Ishikawa (cell line): ENCODE measurements around the gene COL25A1.

Experiments
- CEBPB ChIP-seq: IDR thresholded peaks from 2 replicates; pipeline ENCODE4 v1.6.1; 2012
- CREB1 ChIP-seq: IDR thresholded peaks from 2 replicates; pipeline ENCODE4 v1.6.1; 2012; ENCODE audit warnings: low read depth
- EGR1 ChIP-seq: IDR thresholded peaks from 2 replicates; pipeline ENCODE4 v1.6.1; 2012
- EP300 ChIP-seq: IDR thresholded peaks from 2 replicates; pipeline ENCODE4 v1.6.1; 2012; ENCODE audit warnings: borderline replicate concordance
- FOXM1 ChIP-seq: IDR thresholded peaks from 2 replicates; pipeline ENCODE4 v1.6.1; 2012; ENCODE audit warnings: low read depth, borderline replicate concordance
- NFIC ChIP-seq: IDR thresholded peaks from 2 replicates; pipeline ENCODE4 v1.6.1; 2012
- RAD21 ChIP-seq: IDR thresholded peaks from 2 replicates; pipeline ENCODE4 v1.6.1; 2012; ENCODE audit warnings: low read depth
- REST ChIP-seq: IDR thresholded peaks from 2 replicates; pipeline ENCODE4 v1.6.1; 2012; ENCODE audit warnings: low read depth, mild to moderate bottlenecking
- TAF1 ChIP-seq: IDR thresholded peaks from 2 replicates; pipeline ENCODE4 v1.6.1; 2012; ENCODE audit warnings: low read depth, mild to moderate bottlenecking
- TCF12 ChIP-seq: IDR thresholded peaks from 2 replicates; pipeline ENCODE4 v1.6.1; 2012; ENCODE audit warnings: low read depth
- TEAD4 ChIP-seq: IDR thresholded peaks from 2 replicates; pipeline ENCODE4 v1.6.1; 2012
- USF1 ChIP-seq: IDR thresholded peaks from 2 replicates; pipeline ENCODE4 v1.6.1; 2012
- YY1 ChIP-seq: IDR thresholded peaks from 2 replicates; pipeline ENCODE4 v1.6.1; 2012; ENCODE audit warnings: low read depth
- ZBTB7A ChIP-seq: IDR thresholded peaks from 2 replicates; pipeline ENCODE4 v1.6.1; 2012; ENCODE audit warnings: low read depth
- TF ChIP-seq, protein P1 (sequence below): IDR thresholded peaks from 2 replicates; pipeline ENCODE4 v1.6.1; 2012

Gene COL25A1

DNA sequence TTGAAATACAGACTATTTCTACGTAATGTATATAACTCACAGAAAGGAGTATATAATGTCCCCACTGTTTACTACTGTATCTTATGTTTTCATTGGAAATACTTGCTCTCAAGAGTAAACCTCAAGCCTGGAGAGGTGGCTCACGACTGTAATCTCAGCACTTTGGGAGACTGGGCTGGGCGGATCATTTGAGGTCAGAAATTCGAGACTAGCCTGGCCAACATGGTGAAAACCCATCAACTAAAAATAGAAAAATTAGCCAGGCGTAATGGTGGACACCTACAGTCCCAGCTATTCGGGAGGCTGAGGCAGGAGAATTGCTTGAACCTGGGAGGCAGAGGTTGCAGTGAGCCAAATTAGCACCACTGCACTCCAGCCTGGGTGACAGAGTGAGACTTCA, 92.8 kb downstream of the COL25A1 start:
- no peak for TF ChIP-seq USF1
- TF ChIP-seq TEAD4: no peak
- TF ChIP-seq YY1: no peak
- no peak for TF ChIP-seq TCF12

DNA sequence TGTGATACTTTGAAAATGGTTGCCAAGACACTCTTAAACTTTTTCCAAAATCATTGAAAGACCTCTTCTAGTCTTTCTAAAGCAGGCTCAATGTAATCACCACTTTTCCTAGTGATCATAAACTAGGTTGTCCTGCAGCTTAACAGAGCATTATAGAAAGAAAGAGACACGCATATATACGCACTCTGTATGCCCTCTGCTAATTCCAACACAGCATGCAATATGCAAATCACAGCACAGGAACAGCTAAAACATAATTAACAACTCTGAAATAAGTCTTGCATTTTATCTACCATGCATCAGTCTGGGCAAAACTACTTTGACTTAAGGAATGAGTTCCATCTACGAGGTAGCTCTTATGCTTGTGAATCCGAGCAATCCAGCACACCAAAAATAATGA, 94.6 kb downstream of the COL25A1 start:
- TF ChIP-seq NFIC: no peak
- TF ChIP-seq TCF12: no peak
- no peak for TF ChIP-seq RAD21

- TF ChIP-seq EGR1 (no peak), FOXM1 (no peak), TAF1 (no peak), TCF12 (no peak), NFIC (no peak), TEAD4 (no peak), CEBPB (no peak), EP300 (no peak), REST (no peak), YY1 (no peak), RAD21 (no peak), CREB1 (no peak), USF1 (no peak)
- TF ChIP-seq, protein P1, sequence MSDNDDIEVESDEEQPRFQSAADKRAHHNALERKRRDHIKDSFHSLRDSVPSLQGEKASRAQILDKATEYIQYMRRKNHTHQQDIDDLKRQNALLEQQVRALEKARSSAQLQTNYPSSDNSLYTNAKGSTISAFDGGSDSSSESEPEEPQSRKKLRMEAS: no peak
Measured at GRCh38 chr4:109207061-109207460, 95.4 kb downstream of the COL25A1 start.

DNA sequence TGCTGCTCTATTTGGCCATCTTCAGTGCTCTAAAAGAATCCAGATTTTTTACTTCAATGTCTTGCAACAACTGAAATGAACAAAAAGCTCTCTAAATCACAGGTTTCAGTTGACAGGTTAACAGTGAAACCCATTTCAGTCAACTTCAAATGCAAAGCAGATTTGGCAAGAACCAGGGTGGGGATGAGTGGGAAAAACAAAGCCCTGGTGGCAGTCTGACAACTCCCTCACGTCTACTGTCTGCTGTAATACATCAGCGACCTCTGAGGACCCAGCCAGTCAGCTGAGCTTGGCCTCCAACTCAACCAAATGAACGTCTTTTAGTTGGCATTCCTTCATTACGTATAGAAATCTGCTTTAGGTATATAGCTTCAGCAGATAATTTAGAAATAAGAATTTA, 95.8 kb downstream of the COL25A1 start:
- TF ChIP-seq CEBPB (no peak), CREB1 (no peak), RAD21 (no peak), TEAD4 (no peak), USF1 (no peak), ZBTB7A (no peak), FOXM1 (no peak), NFIC (no peak), TAF1 (no peak), EP300 (no peak), REST (no peak), EGR1 (no peak), YY1 (no peak), TCF12 (no peak)
- TF ChIP-seq, protein P1: no peak

- TF ChIP-seq RAD21: no peak
- no peak for TF ChIP-seq FOXM1
- no peak for TF ChIP-seq ZBTB7A
- no peak for TF ChIP-seq REST
- no peak for TF ChIP-seq TEAD4
- TF ChIP-seq, protein P1: no peak
- TF ChIP-seq EP300: no peak
- TF ChIP-seq EGR1: no peak
- TF ChIP-seq TCF12: no peak
- TF ChIP-seq NFIC: no peak
- no peak for TF ChIP-seq TAF1
- no peak for TF ChIP-seq CEBPB
Measured at GRCh38 chr4:109205186-109205585, 97.3 kb downstream of the COL25A1 start.
